Measurements from ENCODE around the gene ATP8A2. TPM values are rescaled to one million over a fixed set of nuclear protein-coding genes. Genes with fewer than 3 reads are reported as not detected.

Gene ATP8A2
- total RNA-seq, 1 experiment from 2014 or later = not detected

DNA sequence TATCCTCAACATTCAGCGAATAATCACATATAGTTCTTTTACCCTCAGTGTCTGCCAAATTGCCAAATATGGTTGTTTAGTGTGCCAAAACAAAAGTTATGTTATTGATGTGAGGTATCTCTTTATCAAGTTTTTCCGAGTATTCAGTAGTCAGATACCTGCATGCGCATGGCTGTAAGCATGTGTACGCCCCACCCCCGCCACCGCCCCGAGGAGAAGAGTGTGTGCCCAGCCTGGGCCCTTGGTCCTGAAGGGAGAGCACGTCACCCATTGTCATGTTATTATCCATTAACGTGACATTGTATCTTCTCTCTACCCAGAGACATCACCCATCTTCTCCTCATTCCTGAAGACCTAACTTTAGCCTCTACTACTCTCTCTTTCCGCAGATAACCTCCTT lies 533.1 kb downstream of the ATP8A2 start:
- TF ChIP-seq SIN3A (IDR thresholded peaks at IDR 0.05; ENCODE audit: borderline replicate concordance, insufficient read depth, low read depth, low read length) (no peak), TCF7L2 (IDR thresholded peaks at IDR 0.05; ENCODE audit: low read depth, low read length) (no peak), CTCF (IDR thresholded peaks at IDR 0.05) (no peak), POLR2AphosphoS5 (IDR thresholded peaks at IDR 0.05; ENCODE audit: low read depth, low read length) (no peak), REST (IDR thresholded peaks at IDR 0.05; ENCODE audit: insufficient read depth in 1 of 2, low read depth in 2 of 2, low read length in 1 of 2) (no peak)

GRCh38 chr13:25905611-25906010 lies 533.8 kb downstream of the ATP8A2 start:
- BruUV-seq (replicated peaks) = no TSS peak
- Histone ChIP-seq H3K4me1 (ENCODE audit: control insufficient read depth, insufficient read depth, low read length) (no peaks in the 10 kb centered on the region), H3K36me3 (ENCODE audit: control insufficient read depth, insufficient read depth, low read length) (no peaks in the 10 kb centered on the region), H3K4me3 (ENCODE audit: low read depth in 2 of 2, low read length in 2 of 2) (no peak overlapping the region), H3K27ac (ENCODE audit: low read length) (no peak overlapping the region), H3K27me3 (ENCODE audit: control insufficient read depth, insufficient read depth, low read length) (no peaks in the 10 kb centered on the region), H3K9me3 (ENCODE audit: control insufficient read depth, insufficient read depth, low read depth, low read length) (no peaks in the 10 kb centered on the region)
- ATAC-seq = no peak
- DNase-seq (ENCODE audit: low read depth, low spot score) = no peak
- ChIA-PET CTCF (no interaction called here), POLR2A (no interaction called here)
- in situ Hi-C loops (cut with HindIII; ENCODE audit: low pct_unique_long_range_greater_than_20kb, low sequenced_read_pairs) (no loop called here), intact Hi-C loops (cut with micrococcal nuclease; ENCODE audit: unreplicated experiment) (no loop called here)
- TF ChIP-seq POLR2AphosphoS5 (IDR thresholded peaks at IDR 0.05; ENCODE audit: low read depth, low read length) (no peak), CTCF (IDR thresholded peaks at IDR 0.05) (no peak), TCF7L2 (IDR thresholded peaks at IDR 0.05; ENCODE audit: low read depth, low read length) (no peak), SIN3A (IDR thresholded peaks at IDR 0.05; ENCODE audit: borderline replicate concordance, insufficient read depth, low read depth, low read length) (no peak), REST (IDR thresholded peaks at IDR 0.05; ENCODE audit: insufficient read depth in 1 of 2, low read depth in 2 of 2, low read length in 1 of 2) (no peak)

More for the DNA sequence above, 533.1 kb downstream of the ATP8A2 start:
- DNase-seq (ENCODE audit: low read depth, low spot score) = no peak
- no peaks in the 10 kb centered on the region for H3K4me1 ChIP-seq (ENCODE audit: control insufficient read depth, insufficient read depth, low read length)
- CTCF ChIA-PET = no interaction called here
- H3K27me3 ChIP-seq (ENCODE audit: control insufficient read depth, insufficient read depth, low read length) = no peaks in the 10 kb centered on the region
- in situ Hi-C loops (cut with HindIII; ENCODE audit: low pct_unique_long_range_greater_than_20kb, low sequenced_read_pairs) (no loop called here), intact Hi-C loops (cut with micrococcal nuclease; ENCODE audit: unreplicated experiment) (no loop called here)
- H3K9me3 ChIP-seq (ENCODE audit: control insufficient read depth, insufficient read depth, low read depth, low read length) = no peaks in the 10 kb centered on the region
- H3K27ac ChIP-seq (ENCODE audit: low read length) = no peak overlapping the region
- no peak for ATAC-seq
- no peak overlapping the region for H3K4me3 ChIP-seq (ENCODE audit: low read depth in 2 of 2, low read length in 2 of 2)
- POLR2A ChIA-PET = no interaction called here
- no peaks in the 10 kb centered on the region for H3K36me3 ChIP-seq (ENCODE audit: control insufficient read depth, insufficient read depth, low read length)
- no TSS peak for BruUV-seq (replicated peaks)

Data from Panc1 (cell line).